Measurements from ENCODE around the gene OTOG.

The OTOG gene

DNA sequence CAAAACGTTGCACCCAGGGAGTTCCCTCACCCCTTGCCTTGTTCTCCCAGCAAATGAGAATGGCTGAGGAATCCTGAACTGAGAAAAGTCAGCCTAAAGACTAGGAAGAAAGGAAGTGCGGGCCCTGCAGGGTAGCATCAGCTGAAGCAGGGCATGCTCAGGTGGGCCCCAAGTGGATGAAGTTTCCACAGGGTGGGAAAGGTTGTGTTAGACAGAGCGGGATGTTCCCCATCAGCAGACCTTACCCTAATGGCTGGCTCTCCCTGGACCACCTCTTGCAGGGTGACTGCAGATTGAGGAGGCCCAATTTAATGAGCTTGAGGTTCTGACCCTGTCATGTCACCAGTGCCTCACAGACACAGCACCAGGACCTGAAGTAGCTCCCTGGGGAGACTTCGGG, 90.8 kb downstream of the OTOG start:
- DNase-seq: no peak

DNA sequence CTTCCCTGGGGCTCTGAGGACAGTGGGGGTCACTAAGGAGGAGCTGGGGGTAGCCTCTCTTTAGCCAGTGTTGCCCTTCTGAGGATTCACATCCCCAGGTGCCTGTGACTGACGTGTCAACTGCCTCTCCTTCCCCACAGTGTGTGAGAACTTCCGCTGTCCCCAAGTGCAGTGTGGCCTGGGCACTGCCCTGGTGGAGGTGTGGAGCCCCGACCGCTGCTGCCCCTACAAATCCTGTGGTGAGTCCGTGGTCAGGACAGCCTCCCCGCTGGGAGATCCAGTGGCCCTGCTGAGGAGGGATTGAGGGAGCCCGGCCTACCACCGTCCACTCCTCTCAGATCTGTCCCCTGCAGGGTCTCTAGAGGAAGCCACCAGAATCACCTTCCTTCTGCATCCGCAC, 91.3 kb downstream of the OTOG start:
- no peak for DNase-seq

DNA sequence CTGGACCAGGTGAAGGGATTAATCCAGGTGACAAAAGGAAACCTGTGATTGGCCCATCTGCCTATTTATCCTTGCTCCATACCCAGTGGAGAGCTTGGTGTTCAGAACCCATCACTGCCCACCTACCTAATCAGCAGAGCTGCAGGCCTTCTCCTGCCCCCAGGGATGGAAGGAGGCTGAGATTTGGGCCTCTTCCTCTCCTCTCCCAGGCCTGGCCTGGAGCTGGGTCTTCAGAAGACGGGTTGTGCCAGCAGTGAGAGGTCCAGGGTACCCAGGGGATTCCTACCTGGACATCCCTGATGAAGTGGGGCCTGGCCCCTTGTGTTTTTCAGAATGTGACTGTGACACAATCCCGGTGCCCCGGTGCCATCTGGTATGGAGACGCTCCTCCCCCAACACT, 92.0 kb downstream of the OTOG start:
- no peak for DNase-seq

DNA sequence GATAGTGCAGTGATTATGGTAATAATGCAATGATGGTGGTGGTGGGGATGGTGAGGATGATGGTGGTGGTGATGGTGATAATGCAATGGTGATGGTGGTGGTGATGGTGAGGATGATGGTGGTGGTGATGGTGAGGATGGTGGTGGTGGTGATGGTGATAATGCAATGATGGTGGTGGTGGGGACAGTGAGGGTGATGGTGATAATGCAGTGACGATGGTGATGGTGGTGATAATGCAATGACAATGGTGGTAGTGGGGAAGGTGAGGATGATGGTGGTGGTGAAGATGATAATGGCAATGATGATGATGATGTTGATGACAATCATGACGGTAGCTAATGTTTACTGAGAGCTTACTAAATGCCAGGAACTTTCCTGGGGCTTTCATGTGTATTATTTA, 92.7 kb downstream of the OTOG start:
- DNase-seq: no peak

DNA sequence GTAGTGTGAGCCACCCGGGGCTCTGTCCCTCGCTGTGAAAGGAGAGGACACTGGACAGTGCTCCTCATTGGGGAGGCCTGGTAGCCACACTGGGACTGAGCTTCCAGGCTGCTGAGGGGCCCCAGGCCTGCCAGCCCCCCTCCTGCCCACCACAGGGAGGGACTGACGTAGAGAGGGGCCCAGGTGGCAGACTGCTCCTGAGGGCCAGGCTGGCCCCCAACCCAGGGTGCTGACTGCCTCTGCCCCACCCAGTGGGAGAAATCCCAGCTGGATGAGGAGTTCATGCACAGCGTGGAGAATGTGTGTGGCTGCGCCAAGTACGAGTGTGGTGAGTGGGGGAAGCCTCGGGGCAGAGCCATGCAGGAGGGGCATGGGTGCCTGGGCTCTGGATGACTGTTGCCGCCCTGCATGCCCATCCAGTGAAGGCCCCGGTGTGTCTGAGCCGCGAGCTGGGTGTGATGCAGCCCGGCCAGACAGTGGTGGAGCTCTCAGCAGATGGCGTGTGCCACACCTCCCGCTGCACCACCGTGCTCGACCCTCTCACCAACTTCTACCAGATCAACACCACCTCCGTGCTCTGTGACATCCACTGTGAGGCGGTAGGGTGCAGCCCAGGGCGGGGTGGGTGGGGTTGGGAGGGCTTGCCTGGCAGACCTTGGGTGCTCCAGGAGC, 93.6 kb downstream of the OTOG start:
- no peak for DNase-seq

DNA sequence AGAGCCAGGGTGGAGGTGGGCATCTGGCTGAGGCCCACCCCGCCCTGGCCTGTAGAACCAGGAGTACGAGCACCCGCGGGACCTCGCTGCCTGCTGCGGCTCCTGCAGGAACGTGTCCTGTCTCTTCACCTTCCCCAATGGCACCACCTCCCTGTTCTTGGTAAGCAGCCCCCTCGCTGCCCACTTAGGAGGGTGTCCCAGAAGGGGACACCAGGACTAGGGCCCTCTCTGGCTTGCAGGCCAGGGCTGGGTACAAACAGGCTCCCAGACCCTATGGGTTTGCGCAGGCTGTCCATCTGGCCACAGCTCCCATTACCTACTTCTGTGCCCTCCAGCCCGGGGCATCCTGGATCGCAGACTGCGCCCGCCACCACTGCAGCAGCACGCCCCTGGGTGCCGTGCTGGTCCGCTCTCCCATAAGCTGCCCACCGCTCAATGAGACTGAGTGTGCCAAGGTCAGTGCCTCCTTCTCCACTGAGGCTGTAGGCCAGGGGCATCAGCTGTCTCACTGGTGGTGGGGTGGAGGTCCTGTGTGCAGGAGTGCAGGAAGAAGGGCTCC, 94.8 kb downstream of the OTOG start:
- no peak for DNase-seq

DNA sequence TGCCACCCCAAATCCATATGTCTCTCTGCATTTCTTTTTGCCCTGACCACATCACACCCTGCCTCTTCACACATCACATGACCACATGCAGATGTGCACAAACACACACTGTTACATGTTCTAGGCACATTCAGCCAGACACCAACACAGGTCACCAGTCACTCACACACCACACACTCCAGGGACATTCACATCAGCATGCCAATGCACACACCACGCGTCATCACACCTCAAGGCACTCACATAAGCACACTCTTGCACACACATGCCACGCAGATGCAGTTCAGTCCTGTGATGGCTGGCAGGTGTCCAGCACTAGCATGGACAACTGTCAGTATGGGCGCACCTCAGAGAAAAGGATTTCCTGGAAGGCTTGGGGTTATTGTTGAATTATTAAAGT, 95.3 kb downstream of the OTOG start:
- DNase-seq: no peak

DNA sequence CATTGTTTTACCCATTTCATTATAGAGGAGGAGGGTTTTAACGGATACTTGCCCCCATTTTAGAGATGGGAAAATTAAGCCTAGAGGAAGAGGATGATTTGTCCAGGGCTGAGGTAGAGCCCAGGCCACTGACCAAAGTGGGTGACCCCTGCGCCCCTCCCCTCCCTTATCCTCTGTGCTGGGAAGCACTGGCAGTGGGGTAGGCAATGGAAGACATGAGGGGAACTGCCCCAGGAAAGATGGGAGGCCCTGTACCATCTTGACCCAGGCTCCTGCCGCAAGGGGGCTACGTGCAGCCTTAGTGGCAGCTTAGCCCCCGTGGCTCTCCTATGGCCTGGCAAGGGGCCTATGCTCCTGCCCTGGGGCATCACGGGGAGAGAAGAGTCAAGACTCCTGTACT, 95.9 kb downstream of the OTOG start:
- no peak for DNase-seq

DNA sequence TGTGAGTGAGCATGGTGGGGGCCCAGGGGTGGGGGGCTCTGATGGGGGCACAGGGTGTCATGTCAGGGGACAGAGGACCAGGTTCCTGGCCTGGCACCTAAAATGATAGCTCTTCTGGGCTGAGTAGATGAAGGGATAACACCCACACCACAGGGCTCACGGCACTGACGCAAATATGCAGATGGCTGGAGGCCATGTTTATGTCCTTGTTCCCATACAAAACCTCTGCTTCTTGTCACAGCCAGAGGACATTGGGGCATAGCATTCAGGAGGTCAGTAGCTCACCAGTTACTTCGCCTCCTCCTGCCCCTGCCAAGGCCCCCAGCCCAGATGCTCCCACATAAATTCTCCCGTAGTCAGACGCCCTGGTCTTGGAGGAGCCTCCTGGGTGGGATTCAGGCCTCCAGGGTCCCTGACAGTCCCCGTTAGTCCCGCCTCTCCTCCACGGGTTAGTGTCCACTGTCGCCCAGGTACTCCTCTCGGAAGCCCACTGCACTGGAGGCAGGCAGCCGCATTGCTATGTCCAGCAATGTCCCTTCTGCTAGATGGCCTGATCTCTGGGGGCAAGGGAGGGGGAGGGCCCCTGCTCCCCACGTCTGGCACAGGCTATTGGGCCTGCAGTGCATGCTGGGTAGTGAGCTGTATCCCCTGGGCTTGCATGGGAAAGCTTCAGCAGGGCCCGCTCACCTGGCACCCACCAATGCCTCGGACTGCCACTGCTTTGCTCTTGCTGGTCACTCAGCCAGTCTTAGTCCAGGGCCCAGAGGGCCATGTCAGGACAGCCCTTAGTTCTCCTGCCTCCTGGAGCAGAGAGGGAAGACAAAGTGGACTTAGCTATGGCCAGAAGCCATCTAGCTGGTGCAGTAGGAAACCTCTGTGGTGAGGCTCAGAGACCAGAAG, 96.7 kb downstream of the OTOG start:
- no peak for DNase-seq

DNA sequence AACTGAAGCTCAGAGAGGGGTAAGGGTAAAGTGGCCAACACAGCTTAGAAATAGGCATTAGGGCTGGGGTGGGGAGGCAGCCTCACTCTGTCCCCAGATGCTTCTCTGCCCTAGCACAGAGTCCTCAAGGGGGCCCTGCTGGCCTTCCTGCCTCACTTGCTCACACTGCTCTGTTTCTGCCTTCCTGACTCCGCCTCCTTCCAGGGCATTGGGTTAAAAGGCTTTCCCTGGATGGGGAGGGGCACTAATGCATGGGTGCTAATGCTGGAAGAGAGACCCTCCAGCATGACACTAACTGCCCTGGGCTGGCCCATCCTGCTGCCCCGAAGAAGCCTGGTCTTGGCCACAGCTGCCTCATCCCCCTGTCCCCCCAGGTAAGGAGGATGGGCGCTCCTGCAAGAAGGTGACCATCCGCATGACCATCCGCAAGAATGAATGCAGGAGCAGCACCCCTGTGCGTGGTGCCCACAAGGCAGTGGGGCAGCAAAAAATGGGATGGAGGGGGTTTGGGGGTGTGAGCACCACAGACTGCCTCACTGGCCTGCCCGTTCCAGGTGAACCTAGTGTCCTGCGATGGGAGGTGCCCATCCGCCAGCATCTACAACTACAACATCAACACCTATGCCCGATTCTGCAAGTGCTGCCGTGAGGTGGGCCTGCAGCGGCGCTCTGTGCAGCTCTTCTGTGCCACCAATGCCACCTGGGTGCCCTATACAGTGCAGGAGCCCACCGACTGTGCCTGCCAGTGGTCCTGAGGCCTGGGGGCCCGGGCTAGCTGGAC, 98.3 kb downstream of the OTOG start:
- no peak for DNase-seq

DNA sequence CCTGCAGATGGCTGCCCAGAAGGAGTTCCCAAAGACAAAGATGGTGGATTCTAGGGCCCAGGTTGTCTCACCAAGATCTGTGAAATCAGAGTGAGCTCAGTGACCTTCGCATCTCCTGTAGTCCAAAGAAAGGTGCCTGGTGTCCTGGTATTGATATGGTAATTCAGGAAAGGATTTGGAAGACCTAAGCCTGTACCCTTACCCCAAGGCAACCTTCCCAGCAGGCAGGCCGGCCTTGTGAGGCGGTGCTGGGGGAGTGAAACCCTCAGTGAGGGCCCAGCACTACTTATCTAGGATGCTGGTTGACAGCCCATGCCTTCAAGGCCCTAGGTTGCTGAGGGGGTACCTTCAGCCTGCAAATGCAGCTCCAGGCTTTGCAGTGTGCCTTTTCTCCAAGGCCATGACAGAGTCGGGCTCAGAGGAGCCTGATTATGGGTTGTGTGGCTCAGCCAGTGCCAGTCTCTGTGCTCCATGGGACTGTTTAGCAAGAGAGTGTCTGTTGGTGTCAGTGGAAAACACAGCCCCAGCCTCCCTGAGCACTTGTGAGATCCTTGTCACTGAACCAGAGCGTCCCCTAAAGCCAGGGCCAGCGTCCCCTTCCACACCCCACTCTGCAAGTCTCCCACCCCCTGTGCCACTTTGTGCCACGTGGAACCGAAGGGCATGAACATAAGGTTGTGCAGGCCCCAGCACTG, 99.5 kb downstream of the OTOG start:
- DNase-seq: no peak

DNA sequence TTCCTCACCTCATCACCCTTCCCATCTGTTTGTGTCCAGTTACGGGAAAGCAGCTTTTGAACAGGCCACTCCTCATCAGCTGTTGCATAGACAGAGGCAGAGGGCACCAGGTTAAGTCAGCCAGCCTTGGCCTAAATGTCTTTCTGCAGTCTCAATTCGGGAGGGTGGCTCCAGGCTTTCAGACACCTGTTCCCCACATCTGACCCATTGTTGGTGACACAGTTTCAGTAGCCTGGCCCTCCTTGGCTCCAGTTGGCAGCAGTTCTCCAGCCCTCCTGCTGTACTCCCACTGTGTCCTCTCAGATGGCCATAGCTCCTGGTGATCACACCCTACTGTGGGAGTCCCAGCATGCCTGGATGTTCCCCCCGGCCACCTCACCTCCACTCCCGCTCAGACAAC, 101.5 kb downstream of the OTOG start:
- no peak for DNase-seq

DNA sequence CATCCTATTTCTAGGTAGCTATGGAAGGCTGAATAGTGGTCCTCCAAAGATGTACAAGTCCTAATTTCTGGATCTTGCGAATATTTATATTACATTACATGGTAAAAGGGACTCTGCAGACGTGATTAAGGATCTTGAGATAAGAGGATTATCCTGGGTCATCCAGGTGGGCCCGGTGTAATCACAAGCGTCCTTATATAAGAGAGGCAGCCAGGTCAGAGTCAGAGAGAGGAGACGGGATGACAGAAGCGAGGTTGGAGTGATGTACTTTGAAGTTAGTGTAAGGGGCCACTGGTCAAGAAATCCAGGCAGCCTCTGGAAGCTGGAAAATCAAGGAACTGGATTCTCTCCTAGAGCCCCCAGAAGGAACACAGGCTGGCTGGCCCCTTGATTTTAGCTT, 102.2 kb downstream of the OTOG start:
- no peak for DNase-seq

DNA sequence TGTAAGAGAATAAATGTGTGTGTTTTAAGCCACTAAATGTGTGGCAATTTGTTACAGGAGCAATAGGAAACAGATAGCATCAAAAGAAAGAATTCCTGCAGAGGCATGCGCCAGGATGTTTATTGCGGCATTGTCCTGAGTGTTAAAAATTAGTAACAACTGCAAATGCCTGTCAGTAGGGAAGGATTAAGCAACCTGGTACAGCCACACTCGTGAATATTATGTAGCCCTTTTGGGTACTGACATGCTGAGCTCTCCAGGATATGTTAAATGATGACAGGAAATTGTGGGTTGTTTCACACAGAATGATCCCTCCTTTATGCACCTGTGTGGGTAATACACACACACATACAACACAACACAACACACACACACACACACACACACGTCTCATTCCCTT, 102.6 kb downstream of the OTOG start:
- DNase-seq: no peak

DNA sequence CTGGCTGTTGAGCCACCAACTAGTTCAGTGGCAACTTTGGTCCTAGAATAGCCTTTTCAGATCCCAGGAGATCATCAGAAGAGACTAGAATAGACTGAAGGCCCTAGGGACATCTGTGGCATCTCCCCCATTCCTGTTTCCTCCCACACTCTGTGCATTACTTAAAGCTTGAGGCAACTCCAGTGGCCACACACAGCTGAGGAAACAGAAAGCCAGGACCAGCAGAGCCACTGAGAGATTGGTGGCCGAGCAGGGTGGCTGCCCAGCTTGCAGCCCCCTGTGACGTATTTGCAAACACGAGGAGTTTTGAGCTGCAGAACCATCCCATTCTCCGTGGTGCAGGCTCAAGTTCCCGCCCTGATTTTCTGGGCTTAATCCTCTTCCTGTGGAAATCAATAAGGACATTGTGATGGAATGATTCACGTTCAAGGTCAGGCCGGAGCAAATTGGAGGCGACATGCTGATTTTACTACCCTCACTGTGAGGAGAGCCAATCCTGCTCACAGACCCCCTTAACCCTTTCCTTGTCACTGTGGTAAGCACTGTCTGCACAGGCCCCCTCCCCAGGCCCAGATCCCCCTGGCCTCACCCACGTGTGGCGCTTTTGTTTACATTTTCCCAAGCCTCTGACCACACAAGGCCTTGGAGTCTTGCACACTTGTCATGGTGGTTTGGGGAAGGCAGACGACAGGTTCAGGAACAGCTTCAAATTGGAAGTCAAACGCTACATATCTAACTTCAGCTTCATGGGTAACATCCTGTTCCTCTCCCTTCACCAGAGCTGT, 103.3 kb downstream of the OTOG start:
- no peak for DNase-seq

DNA sequence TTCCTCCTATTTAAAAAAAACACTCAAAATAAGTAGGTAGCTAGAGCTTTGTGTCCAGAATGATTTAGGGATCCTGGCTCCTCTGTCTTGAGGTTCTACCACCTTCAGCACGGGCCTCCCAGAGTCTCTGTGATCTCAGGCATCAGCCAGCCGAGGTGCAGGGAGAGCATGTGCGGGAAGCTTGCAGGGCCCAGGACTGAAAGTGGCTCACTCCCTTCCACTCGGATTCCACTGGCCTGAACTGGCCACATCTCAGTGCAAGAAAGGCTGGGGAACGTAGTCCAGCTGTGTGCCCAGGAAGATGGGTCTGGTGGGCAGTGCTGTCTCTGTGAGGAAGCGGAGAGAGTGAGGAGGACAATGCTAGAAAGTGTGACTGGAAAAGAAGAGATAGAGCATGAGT, 104.0 kb downstream of the OTOG start:
- DNase-seq: no peak

DNA sequence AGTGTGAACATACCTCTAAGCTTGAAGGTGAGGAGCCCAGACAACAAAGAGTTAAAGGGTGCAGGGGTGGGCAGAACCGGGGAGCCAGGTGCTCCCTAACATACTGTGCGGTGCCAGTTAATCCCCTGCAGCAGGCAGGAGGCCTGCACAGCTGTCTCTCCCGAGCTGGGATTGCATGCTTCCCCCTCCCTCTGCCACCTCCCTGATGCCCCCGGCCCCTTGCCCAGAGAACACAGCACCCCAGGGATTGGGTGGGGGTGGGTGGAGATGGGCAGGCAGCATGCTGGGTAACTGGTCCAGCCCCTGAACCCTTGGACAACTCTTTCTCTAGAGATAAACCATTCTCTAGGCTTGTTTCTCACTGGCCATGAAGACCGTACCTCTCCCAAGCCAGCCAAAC, 104.6 kb downstream of the OTOG start:
- no peak for DNase-seq

DNA sequence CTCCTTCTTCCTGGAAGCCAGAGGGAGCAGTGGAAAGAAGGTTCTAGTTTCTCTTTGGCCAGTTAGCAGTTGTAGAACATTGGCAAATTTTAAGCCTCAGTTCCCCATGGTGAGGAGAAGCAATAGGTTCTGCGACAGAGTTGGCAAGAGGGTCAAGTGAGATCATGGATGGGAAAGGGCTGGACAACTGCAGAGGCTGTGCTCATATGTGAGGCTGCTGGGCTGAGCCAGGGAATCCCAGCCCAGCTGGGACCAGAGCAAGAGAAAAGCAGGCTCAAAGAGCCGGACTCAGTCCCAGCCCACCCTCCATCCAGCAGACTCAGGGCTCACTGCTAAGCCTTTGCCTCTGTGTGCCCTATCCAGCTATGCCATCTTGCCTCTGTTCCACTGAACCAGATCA, 105.5 kb downstream of the OTOG start:
- DNase-seq: no peak

DNA sequence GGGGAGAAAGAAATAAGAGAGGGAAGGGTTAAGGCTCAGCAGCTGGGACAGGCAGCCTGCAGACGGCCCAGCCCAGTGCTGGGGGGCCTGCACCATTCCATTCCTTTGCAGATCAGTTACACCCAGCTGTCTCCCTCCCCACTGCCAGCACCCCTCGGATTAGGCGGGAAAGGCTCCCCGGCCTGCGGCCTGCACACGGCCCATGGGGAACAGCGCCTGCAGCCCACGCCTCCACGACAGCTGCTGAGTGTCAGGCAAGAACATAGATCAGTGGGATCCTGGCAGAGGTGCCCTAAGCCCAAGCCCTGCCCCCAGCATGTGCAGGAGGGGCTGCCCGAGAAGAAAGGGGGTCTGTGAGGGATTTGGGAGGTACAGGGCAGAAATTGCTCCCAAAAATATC, 106.6 kb downstream of the OTOG start:
- no peak for DNase-seq

DNA sequence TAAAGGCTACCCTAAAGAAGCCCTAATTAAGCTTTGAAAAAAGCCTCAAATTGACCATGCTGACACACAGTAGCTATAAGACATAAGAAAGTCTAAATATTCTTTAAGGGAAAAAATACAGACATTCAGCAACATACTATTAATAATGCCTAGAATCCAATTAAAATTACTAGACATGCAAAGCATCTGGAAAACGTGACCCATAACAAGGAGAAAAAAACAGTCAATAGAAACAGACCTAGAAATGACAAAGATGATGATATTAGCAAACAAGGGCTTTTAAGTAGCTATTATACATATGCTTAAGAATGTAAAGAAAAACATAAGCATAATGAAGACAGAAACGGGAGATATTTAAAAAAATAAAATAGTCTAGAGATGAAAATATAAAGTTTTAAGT, 108.6 kb downstream of the OTOG start:
- no peak for DNase-seq

DNA sequence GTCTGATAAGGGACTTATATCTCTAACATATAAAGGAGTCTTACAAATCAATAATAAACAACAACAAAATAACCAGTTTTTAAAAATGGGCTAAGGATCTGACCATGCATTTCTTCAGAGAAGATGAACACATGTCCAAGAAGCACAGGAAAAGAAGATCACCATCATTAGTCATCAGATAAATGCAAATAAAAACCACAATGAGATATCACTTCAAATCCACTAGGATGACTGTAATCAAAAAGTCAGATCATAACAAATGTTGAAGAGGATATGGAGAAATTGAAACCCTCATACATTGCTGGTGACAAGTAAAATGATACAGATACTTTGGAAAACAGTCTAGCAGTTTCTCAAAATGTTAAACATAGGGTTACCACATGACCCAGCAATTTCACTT, 111.2 kb downstream of the OTOG start:
- DNase-seq: no peak

DNA sequence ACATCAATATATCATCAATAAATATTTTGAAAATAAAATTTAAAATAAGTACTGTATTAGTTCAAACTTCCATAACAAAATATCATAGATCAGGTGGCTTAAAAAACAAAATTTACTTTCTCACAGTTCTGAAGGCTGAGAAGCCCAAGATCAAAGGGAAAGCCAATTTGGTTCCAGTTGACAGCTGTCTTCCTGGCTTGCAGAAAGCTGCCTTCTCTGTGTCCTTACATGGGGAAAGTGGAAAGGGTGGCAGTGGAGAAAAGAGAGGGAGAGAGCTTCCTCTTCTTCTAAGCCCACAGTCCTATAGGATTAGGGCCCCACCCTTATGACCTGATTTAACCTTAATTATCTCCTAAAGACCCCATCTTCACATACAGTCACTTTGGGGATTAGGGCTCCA, 121.1 kb downstream of the OTOG start:
- DNase-seq: no peak
